Lung (tissue), 12 donors: ENCODE measurements around the gene DGKD. TPM values are rescaled to one million over a fixed set of nuclear protein-coding genes. Genes with fewer than 3 reads are reported as not detected.

ENCODE experiments used
- ATAC-seq: fragments of 200-7000 bp; cut with Tn5 transposase; one replicate; pipeline ENCODE4 v1.9.1; 2020; ENCODE audit warnings: moderate number of reproducible peaks; ENCODE audit not compliant: insufficient read depth, low FRiP score
- DNase-seq, 3 donors: peaks; one replicate each; pipeline ENCODE4 v3.0.0-alpha.2; 2013 to 2017
- H3K27ac ChIP-seq, 2 donors: one replicate each; pipeline ENCODE4 v1.5.1; 2013; ENCODE audit warnings: mild to moderate bottlenecking in 2 of 2, moderate library complexity in 2 of 2, control low read depth in 1 of 2, inconsistent platforms in 1 of 2, low read depth in 1 of 2, low read length in 1 of 2
- H3K27me3 ChIP-seq, 3 donors: one replicate each; pipeline ENCODE4 v1.5.1; 2013; ENCODE audit warnings: low read length in 2 of 3; ENCODE audit not compliant: control insufficient read depth in 3 of 3, insufficient read depth in 3 of 3
- H3K36me3 ChIP-seq, 4 donors: one replicate each; pipeline ENCODE4 v1.5.1; 2013; ENCODE audit warnings: low read length in 4 of 4, mild to moderate bottlenecking in 1 of 4, moderate library complexity in 1 of 4; ENCODE audit not compliant: control insufficient read depth in 4 of 4, insufficient read depth in 4 of 4
- H3K4me1 ChIP-seq, 5 donors: one replicate each; pipeline ENCODE4 v1.5.1; 2013; ENCODE audit warnings: low read length in 5 of 5, mild to moderate bottlenecking in 2 of 5, moderate library complexity in 1 of 5; ENCODE audit not compliant: control insufficient read depth in 5 of 5, insufficient read depth in 5 of 5
- H3K4me3 ChIP-seq: one replicate; pipeline ENCODE4 v1.5.1; 2013; ENCODE audit warnings: mild to moderate bottlenecking, control low read depth, moderate library complexity
- H3K9ac ChIP-seq, 2 donors: one replicate each; pipeline ENCODE4 v1.5.1; 2013; ENCODE audit warnings: low read length in 2 of 2, control low read depth in 1 of 2; ENCODE audit not compliant: insufficient read depth in 1 of 2
- H3K9me3 ChIP-seq, 4 donors: one replicate each; pipeline ENCODE4 v1.5.1; 2013; ENCODE audit warnings: low read length in 3 of 4, mild to moderate bottlenecking in 1 of 4, moderate library complexity in 1 of 4; ENCODE audit not compliant: control insufficient read depth in 4 of 4, insufficient read depth in 3 of 4
- CTCF ChIP-seq: IDR thresholded peaks from 2 replicates; pipeline ENCODE4 v1.5.1; 2012; ENCODE audit warnings: mild to moderate bottlenecking; ENCODE audit errors: control extremely low read depth, extremely low read depth
- WGBS, 2 donors: extraction: QIAGEN DNeasy Blood & Tissue Kit; methylation state at CpG; one replicate each; pipeline ENCODE4 v1.1.7; 2013; 5-methylcytosine and 5-hydroxymethylcytosine counted together
- polyA plus RNA-seq, 2 donors: library from polyadenylated mRNA; stranded (reverse); fragments of 200-250 nt; gene quantifications; one replicate each; pipeline ENCODE4 v1.2.1, GENCODE V29; 2013
- total RNA-seq, 2 donors: library from RNA; depleted of rRNA in 1 of 2; stranded (reverse); fragments of >200 nt in 1 of 2; gene quantifications; one replicate each; pipeline ENCODE4 v1.2.1, GENCODE V29; 2014 to 2021
- donor health status: control.
- donor health status: control.
- donor health status: Bipolar disorder and iron deficiency.
- donor health status: healthy.
- donor health status: DM: yes; HTN: yes; CAD: no.

DGKD gene
- total and polyA plus RNA-seq, 4 donors, result 30.3 to 77.4 (median 44.0) TPM

GRCh38 chr2:233380995-233381637, 26.8 kb downstream of the DGKD start:
- Histone ChIP-seq H3K4me3 (no peak overlapping the region), H3K27ac (no peak overlapping the region), H3K36me3 (peaks cover 0 to 2% (median 0%) of the 10 kb centered on the region in 4 donors), H3K4me1 (peaks cover 8 to 18% (median 12%) of the 10 kb centered on the region in 5 donors), H3K9ac (no peak overlapping the region), H3K27me3 (no peaks in the 10 kb centered on the region), H3K9me3 (no peaks in the 10 kb centered on the region)
- DNase-seq (no peak), ATAC-seq (no peak)
- no peak for TF ChIP-seq CTCF
- WGBS, 2 donors, result 86 to 93% methylated on average over 11 of the region's 11 CpGs

- H3K4me3 ChIP-seq, result no peak overlapping the region
- 72 to 84% methylated on average over 4 of the region's 4 CpGs for WGBS, 2 donors
- no peak overlapping the region for H3K27ac ChIP-seq
- no peak for DNase-seq
- no peak overlapping the region for H3K9ac ChIP-seq
- ATAC-seq, result no peak
- peaks cover 8 to 23% (median 17%) of the 10 kb centered on the region in 5 donors for H3K4me1 ChIP-seq
- H3K36me3 ChIP-seq, result peaks cover 0 to 2% (median 0%) of the 10 kb centered on the region in 4 donors
- no peaks in the 10 kb centered on the region for H3K9me3 ChIP-seq
- no peaks in the 10 kb centered on the region for H3K27me3 ChIP-seq
- no peak for TF ChIP-seq CTCF
Observed at GRCh38 chr2:233381638-233381995, 27.3 kb downstream of the DGKD start.

GRCh38 chr2:233384015-233384414, 29.7 kb downstream of the DGKD start:
- WGBS, 2 donors, result 81 to 88% methylated on average over 10 of the region's 10 CpGs
- Histone ChIP-seq H3K4me3 (no peak overlapping the region), H3K9ac (no peak overlapping the region), H3K27ac (no peak overlapping the region), H3K4me1 (peaks cover 8 to 42% (median 26%) of the 10 kb centered on the region in 5 donors), H3K9me3 (no peaks in the 10 kb centered on the region), H3K36me3 (peaks cover 0 to 2% (median 0%) of the 10 kb centered on the region in 4 donors), H3K27me3 (no peaks in the 10 kb centered on the region)
- ATAC-seq (no peak), DNase-seq (no peak)
- TF ChIP-seq CTCF, result no peak
